ENCODE results near the gene ANKMY1. TPM values are rescaled to one million over a fixed set of nuclear protein-coding genes. Genes with fewer than 3 reads are reported as not detected.

The ANKMY1 gene
- total RNA-seq, 1 donor from 2014 or later, result 28.5 TPM

Small RNA genes within 50 kb of the gene (microRNA-seq; reads per million reads assigned to microRNA genes)
- 4,056 reads per million, percentile 89 among the genes with 10 or more reads in this experiment for gene MIR149 (ENCODE audit: unreplicated experiment)

Other genes starting within 250 kb of the ANKMY1 start
- 148 and 149 TPM in 2 replicates for gene GPC1, start 122.3 kb downstream of the ANKMY1 start, total RNA-seq
- gene DUSP28, start 2.4 kb upstream of the ANKMY1 start, total RNA-seq, result 3.8 and 5.9 TPM in 2 replicates
- 56.5 and 64.0 TPM in 2 replicates for gene RNPEPL1, start 10.5 kb upstream of the ANKMY1 start, total RNA-seq
- 37.7 and 40.3 TPM in 2 replicates for gene CAPN10, start 28.7 kb upstream of the ANKMY1 start, total RNA-seq
- gene GPR35, start 67.5 kb upstream of the ANKMY1 start, total RNA-seq, result 2.5 and 3.6 TPM in 2 replicates
- gene AQP12B, start 124.9 kb upstream of the ANKMY1 start, total RNA-seq, result not detected in 2 replicates
- not detected in 2 replicates for gene AQP12A, start 133.9 kb upstream of the ANKMY1 start, total RNA-seq

All from osteocyte (in vitro differentiated cells).